Left renal pelvis (tissue), 4 donors: Measurements from ENCODE around the gene HSPB1. TPM values are rescaled to one million over a fixed set of nuclear protein-coding genes. Genes with fewer than 3 reads are reported as not detected.
"Not testable (repeated sequence)": the region's sequence is repeated elsewhere in the genome, so short reads cannot be mapped to it uniquely, and the experiment has no call there.

Experiments
- DNase-seq, 4 donors: peaks; one replicate each; pipeline ENCODE4 v3.0.0-alpha.2; 2013; ENCODE audit warnings: low read depth in 4 of 4, low spot score in 3 of 4
- polyA plus RNA-seq, 4 donors: library from polyadenylated mRNA; unstranded; fragments of 120-200 nt; gene quantifications; one replicate each; pipeline ENCODE4 v1.2.1, GENCODE V29; 2013; ENCODE audit not compliant: insufficient read length in 4 of 4

Gene HSPB1
- polyA plus RNA-seq, 4 donors: 135 to 257 (median 157) TPM

DNA sequence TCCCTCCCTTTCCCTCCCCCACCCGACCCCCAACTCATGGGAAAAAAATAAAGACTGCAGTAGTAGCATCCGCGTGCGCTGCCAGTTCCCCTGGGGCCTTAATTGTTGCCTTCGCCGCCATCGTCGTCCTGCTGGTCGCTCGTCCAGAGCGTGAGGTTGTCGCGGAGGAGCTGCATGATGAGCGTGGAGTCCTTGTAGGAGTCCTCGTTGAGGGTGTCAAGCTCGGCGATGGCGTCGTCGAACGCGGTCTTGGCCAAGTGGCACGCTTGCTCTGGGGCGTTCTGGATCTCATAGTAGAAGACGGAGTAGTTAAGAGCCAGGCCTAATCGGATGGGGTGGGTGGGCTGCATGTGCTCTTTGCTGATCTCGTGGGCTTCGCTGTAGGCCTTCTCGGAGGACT is 27.0 kb downstream of the HSPB1 start:
- no peak for DNase-seq

DNA sequence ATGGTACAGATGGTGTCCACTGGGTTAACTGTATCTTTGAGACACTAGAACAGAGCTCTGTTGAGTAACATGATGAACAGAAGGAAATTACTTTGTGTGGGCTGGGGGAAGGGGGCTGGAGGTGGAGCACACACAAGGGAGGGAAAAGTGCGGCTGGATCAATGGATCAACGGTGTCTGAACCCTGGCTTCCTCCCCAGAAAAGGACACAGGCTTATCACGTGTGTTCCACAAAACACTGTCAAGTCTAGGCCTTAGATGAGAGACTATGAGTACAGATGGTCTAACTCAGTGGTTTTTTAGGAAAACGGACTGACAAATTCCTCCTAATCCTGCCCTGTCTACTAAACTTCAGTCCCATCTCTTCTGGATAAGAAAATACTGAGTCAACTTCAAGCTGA is 27.8 kb downstream of the HSPB1 start:
- no peak for DNase-seq

DNA sequence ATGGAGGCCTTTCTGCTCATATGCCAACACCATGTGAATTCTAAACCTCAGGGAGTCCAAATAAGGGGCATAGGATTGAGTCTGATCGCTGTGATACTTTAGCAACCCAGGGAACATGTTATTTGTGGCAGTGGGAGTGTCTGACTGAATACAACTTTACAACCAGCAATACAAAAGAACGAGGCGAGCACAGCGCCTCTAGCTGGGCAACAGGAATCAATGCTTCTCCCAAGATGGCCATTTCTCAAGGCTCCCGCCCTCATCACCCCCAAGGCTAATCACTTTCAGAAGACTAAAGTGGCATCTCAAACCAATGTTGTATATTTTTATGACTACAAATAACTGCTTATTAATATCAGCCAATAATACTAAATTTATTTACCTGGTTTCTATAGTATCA is 28.2 kb downstream of the HSPB1 start:
- DNase-seq: no peak

DNA sequence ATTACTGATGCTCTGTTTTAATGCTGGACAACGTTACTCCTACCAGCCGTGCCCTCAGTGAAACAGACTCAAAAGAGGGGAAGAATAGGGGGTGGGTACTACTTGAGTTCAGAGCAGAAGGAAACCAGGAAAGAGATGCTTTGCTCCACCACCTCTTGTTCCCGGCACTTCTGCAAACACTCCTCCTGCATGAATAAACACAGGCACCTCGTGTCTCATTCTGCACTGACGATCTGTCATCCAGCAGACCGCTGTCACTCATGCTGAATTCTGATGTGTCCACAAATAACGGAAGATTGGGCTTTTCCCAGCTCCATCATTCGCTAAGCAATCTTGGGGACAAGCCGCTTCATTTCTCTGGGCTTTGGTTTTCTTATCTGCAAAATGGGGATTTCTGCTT is 29.6 kb downstream of the HSPB1 start:
- DNase-seq: no peak

DNA sequence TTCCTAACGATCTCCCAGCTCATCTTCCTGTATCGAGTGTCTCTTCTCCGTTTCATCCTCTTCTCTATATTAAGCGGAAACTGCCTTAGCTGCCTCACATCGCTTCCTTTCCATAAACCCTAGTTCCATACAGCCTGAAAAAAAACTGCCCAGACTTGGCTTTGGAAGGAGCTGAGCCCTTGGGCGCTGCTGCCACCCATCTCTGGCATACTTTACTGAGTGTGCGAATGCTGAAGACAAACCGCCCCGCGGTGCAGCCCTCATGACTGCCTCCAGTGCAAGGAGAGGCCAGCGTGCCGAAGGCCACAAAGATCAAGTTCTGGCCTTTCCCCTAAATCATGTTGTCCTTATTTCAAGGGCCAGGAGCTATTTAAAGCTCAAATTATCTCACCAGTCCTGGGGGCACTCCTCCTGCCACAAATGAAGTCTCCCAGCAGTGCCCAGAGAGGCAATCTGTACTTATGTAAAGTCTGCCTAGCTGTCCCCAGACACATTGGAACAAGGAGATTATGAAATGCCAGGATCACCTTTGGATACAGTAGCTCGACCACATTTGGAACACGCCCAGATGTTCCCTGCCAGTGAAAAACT is 31.1 kb downstream of the HSPB1 start:
- DNase-seq: peak in 1 of 4 donors; percentile 30

DNA sequence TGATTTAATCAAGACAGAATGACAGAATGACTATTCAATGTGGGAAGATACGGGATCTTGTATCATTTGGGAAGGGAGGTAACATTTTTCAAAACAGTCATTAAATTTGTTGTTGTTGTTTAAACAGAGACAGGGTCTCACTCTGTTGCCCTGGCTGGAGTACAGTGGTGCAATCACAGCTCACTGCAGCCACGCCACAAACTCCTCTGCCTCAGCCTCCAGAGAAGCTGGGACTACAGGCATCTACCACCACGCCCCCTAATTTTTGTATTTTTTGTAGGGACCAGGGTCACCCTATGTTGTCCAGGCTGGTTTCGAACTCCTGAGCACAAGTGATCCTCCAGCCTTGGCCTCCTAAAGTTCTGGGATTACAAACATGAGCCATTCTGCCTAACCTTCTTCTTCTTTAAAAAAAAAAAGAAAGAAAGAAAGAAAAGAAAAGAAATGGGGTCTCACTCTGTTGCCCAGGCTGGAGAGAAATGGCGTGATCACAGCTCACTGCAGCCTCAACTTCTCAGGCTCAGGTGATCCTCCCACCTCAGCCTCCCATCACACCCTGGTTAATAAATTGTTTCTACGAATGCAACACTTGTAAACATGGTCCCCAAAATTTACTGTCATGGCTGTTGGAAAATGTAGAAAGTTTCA is 32.0 kb downstream of the HSPB1 start:
- DNase-seq: no peak

DNA sequence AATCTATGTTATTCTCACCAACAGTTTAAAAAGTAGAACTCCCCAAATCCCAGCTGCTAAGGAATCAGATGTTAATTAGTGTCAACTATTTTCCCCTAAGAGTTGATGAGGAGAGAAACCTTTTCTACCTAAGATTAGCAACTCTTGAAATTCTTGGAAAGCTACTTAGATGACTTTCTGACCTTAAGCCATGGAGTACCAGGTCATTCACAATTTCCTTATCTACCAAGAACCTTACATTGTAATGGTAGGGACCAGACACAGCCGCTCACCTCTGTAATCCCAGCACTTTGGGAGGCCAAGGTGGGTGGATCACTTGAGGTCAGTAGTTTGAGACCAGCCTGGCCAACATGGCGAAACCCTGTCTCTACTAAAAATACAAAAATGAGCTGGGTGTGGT is 32.9 kb downstream of the HSPB1 start:
- not testable (repeated sequence) for DNase-seq

DNA sequence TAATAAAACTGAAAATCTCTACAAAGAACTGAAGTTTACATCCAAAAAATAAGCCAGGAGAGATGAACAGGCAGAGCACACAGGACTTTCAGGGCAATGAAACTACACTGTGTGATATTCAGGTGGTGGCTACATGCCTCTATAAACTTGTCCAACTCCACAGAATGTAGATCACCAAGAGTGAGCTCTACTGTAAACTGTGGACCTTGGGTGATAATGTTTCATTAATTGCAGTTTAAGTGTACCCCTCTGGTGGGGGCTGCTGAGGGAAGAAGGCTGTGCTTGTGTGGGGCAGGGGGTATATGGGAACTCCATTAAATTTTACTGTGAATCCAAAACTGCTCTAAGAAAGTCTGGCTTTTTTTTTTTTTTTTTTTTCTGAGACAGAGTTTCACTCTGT is 33.6 kb downstream of the HSPB1 start:
- DNase-seq: no peak

DNA sequence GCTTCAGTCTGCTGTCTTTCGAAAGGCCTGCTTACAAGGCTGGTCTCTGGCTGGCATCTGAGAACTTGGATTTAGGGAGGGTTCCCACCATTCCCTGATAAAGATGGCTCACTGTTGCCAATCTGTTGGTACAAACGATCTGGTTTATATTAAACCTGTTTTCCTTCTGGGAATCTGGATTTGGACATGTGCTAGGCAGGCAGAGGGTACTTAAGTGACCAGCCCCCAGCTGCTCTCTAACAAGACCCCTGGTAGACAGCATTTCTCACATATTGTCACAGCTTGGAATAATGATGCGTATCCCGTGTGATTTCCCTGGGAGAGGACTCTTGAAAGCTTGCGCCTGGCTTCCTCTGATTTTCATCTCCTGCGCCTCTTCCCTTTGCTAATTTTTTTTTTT is 34.7 kb downstream of the HSPB1 start:
- DNase-seq: no peak

DNA sequence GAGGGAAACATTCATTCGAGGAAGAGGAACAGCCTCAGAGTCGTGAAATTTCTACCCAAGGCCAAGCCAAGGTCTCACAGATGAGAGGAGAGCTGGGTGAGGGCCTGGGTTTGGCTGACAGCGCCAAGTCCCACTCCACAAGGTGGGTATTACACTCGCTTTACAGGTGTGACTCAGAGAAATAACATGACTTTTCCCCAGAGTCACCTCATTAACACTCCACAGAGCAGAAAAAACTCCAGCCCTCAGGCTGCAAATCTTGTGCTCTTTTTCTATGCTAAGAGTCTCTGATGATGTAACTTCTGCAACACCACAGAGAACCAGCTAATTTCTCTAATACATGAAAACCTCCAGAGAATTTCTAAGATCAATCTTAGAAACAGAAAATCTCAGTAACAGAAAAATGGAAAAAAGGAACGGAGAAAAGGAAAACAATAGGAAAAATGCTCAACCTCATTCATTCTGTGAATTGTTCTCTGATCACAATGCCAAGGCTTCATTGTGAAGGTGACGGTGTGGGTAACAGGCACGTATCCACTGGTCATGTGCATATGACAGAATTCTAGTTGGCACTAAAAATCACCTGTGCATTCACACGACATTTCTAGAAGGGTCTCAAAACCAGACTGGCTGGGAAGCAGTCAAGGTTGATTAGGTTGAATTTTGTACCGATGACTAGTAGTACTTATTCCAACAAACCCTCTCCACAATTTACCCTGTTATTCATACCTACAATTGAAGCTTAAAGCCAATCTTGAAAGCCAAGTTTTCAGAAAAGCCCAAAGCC is 36.0 kb downstream of the HSPB1 start:
- no peak for DNase-seq

DNA sequence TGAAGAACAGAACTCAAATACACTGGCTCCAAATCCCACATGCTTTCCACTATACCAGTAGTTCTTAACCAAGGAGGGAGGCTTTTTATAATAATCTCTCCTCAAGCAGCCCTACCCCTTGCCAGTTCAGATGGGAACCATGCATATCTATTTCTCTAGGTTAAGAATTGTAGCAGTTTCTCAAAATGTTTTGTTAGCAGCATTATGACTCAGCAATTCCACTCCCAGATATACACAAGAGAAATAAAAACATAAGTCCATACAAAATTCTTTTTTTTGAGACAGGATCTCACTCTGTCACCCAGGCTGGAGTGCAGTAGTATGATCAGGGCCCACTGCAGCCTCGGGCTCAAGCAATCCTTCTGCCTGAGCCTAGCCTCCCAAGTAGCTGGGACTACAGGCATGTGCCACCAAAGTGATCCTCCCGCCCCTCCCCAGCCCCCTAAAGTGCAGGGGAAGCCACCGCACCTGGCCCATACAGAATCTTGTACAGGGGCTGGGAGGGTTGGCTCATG is 38.2 kb downstream of the HSPB1 start:
- no peak for DNase-seq

DNA sequence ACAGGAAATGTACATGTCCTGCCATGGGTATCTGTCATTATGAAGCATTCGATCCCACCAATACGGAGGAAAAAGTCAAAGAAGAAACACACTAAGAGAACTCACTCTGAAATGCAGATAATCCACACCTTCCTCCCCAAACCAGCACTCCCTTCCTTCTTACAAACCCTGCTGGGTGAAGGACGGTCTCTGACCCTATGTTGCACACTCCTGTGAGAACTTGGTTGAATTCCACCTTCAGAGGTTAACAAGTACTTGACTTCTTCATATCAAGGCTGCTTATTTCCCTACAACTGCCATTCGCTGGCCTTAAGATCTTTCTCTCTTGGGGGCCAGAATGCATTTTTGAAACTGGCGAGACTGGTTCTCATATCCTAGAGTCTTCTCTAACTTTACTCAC is 39.7 kb downstream of the HSPB1 start:
- no peak for DNase-seq

DNA sequence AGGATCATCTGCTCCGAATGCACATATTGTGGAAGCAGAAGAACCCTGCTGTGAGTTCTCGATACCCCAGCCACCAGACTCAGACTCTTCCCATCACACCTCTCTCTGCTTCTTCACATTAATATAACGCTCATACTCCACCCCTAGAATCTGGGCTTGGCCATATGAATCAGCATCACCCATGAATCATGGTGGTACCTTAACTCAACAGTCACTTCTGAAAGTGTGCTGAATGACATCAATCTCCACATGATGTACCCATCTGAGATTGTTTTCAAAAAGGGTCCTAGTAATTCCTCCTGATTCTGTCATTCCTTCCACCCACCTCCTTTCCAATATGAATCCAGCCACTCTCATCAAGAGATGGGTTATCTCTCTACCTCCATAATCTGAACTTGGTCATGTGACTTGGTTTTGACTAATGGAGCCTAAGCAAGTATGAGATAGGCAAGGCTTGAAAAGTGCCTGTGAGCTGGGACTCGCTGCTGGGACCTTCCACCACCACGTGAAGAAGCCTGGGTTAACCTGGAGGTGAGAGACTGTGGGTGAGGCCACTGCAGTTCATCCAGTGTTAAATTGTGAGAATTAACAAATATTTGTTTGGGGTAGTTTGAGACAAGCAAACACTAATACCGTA is 40.9 kb downstream of the HSPB1 start:
- no peak for DNase-seq

DNA sequence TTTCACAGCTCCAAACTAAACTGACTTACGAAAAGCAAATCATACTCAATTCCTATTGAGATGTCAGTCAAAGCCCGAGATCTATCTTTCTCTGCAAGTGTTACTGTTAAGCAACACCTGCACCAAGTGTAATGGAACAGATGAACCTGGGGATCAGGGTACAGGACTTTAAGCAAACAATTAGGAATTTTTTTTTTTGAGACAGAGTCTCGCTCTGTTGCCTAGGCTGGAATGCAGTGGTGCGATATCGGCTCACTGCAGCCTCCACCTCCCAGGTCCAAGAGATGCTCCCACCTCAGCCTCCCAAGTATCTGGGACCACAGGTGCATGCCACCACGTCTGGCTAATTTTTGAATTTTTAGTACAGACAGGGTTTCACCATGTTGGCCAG is 41.5 kb downstream of the HSPB1 start:
- no peak for DNase-seq

DNA sequence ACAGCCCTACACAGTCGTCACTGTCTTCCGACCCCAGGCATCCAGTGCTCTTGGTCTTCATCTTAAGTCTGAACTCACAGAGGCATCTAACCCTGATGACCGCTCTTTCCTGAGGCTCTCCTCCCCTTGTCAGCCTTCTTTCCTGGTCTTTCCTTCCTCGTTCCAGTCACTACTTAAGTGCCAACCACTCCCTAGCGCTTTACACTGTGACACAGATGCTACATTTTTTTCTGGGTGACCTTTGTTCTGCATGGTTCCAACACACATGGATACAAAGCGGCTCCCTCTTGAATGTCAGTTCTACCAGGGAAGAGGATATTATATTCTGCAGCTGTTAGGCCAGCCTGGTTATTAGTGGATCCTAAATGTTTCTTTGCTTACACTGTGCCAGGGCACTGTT is 43.6 kb downstream of the HSPB1 start:
- DNase-seq: no peak

DNA sequence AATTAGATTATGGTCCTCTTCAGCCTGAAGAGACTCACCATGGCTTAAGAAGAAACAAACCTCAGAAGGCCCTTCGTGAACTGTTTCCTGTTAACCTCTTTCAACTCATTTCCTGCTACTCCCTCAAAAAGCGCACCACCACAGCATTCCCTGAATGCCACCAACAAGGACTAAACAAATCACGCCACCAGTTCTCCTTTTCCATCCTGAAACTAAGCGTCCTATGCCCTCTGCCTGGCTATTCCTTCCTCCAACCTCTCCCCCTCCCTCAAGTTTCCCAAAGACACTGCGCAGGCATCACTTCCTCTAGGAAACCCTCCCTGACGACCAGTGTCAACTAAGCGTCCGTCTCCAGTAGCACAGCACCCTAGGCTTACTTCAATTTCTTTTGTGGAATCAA is 44.3 kb downstream of the HSPB1 start:
- no peak for DNase-seq

DNA sequence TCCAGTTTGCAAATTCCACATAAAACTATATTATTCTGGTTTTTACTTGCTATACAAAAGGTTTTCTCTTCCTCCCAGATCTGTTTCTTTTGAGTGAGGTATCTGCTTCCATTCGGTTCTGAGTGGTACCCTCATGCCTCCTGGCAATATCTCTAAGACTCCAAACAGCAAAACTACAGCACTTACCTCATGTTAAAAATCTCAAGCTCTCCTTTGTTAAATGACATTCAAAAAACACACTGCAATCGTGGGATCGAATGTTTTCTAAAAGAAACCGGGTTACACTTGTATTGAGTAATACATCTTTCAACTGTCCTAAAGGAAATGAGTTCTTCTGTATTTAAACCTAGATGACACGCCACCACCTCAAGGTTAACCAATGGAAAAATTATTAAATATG is 45.2 kb downstream of the HSPB1 start:
- no peak for DNase-seq

DNA sequence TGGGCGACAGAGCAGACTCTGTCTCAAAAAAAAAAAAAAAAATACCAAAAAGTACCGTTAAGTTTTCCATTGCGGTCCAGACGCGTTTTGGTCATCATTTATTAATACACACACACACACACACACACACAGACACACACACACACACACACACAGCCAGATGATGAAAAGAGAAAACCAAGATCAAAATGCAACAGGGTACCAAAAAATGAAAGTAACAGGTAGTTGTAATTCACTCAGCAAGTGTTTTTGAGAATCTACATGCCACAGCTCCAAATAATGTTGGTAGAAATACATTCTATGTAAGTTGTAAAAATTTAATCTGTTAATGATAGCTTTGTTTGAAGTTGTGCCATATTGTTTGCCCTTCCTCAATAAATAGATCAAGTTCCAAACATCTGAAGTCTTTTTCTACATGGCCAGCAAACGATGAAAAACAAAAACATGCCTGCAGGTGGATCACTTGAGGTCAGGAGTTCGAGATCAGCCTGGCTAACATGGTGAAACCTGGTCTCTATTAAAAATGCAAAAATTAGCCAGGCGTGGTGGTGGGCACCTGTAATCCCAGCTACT is 46.9 kb downstream of the HSPB1 start:
- DNase-seq: no peak

DNA sequence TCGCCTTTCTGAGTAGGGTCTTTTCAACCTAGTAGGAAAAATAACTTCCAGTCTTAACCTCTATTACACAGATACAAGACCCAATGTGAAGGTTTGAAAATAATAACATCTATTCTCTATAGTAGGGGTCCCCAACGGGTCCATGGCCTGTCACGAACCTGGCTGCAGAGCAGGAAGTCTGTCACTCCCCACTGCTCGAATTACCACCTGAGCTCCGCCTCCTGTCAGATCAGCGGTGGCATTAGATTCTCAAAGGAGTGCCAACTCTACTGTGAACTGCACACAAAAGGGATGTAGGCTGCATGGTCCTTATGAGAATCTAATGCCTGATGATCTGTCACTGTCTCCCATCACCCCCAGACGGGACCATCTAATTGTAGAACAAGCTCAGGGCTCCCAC is 48.9 kb downstream of the HSPB1 start:
- no peak for DNase-seq

DNA sequence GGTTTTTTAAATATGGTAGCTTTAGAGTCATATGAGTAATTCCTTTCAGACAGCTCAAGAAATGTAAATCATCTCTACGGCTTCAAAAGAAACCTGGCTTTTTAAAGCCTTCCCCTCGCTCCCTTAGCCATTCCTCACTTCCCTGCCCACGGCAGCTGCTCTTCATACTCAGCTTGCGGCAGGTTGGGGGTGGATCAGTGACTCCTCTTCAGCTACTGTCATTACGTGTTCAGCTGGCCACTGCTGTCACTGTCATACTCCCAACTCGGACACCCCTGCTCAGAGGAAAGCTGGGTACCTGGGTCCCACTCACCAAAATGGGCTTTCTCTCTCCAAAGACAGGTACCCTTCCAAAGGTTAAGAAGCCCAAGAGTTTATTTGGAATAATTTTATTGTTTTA is 49.7 kb downstream of the HSPB1 start:
- DNase-seq: no peak

DNA sequence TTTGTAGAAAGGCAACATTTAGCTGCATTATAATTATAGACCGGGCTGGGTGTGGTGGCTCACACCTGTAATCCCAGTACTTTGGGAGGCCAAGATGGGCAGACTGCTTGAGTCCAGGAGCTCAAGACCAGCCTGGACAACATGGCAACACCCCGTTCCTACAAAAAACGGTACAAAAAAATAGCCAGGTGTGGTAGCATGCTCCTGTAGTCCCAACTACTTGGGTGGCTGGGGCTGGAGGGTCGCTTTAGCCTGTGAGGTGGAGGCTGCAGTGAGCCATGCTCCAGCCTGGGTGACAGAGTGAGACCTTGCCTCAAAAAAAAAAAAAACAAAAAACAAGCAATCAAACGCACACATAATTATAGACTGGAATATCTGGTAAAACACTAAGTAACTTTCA is 51.3 kb downstream of the HSPB1 start:
- DNase-seq: no peak
